ENCODE measurements around the gene SDSL.
A peak's percentile ranks its signal among the peaks of the same experiment; 100 is the strongest.

The SDSL gene

GRCh38 chr12:113470871-113471618 is 48.9 kb downstream of the SDSL start:
- DNase-seq (ENCODE audit: low spot score), result peak; percentile 39
- TF ChIP-seq CTCF (IDR thresholded peaks at IDR 0.05; ENCODE audit: extremely low read depth, missing control alignments), result no peak

- TF ChIP-seq CTCF (IDR thresholded peaks at IDR 0.05; ENCODE audit: extremely low read depth, missing control alignments), result no peak
- peak; percentile 23 for DNase-seq (ENCODE audit: low spot score)
Observed at GRCh38 chr12:113471619-113472171, 49.5 kb downstream of the SDSL start, which contains the start of gene LHX5. TSS of gene LHX5 (minus strand) at chr12:113471871. CDS start at chr12:113471498, 373 bp downstream.

- peak; percentile 22 for DNase-seq (ENCODE audit: low spot score)
- no peak for TF ChIP-seq CTCF (IDR thresholded peaks at IDR 0.05; ENCODE audit: extremely low read depth, missing control alignments)
Observed at GRCh38 chr12:113472191-113473121, 50.3 kb downstream of the SDSL start.

- DNase-seq (ENCODE audit: low spot score), result no peak
- no peak for TF ChIP-seq CTCF (IDR thresholded peaks at IDR 0.05; ENCODE audit: extremely low read depth, missing control alignments)
Observed at GRCh38 chr12:113473400-113473799, 51.2 kb downstream of the SDSL start.

- peak; percentile 33 for DNase-seq (ENCODE audit: low spot score)
- no peak for TF ChIP-seq CTCF (IDR thresholded peaks at IDR 0.05; ENCODE audit: extremely low read depth, missing control alignments)
Observed at GRCh38 chr12:113473942-113474341, 51.8 kb downstream of the SDSL start.

GRCh38 chr12:113474635-113475436 is 52.7 kb downstream of the SDSL start:
- DNase-seq (ENCODE audit: low spot score), result peak; percentile 27
- no peak for TF ChIP-seq CTCF (IDR thresholded peaks at IDR 0.05; ENCODE audit: extremely low read depth, missing control alignments)

Measured in GM20000 (cell line).